Nephron progenitor cell (in vitro differentiated cells): ENCODE data around the gene TIGD3.

Experiments
- DNase-seq: peaks from one replicate; pipeline ENCODE4 v3.0.0; 2021
- H3K27ac Mint-ChIP-seq: 2 replicates; pipeline ENCODE4 v1.8.0; 2021; ENCODE audit warnings: mild to moderate bottlenecking, moderate library complexity, mixed read lengths
- H3K27me3 Mint-ChIP-seq: 2 replicates; pipeline ENCODE4 v1.8.0; 2021; ENCODE audit warnings: mild to moderate bottlenecking, low read depth, mixed read lengths; ENCODE audit not compliant: poor library complexity
- H3K36me3 Mint-ChIP-seq: 2 replicates; pipeline ENCODE4 v1.8.0; 2021; ENCODE audit warnings: low read depth, mixed read lengths
- H3K4me1 Mint-ChIP-seq: 2 replicates; pipeline ENCODE4 v1.8.0; 2021; ENCODE audit warnings: mixed read lengths
- H3K4me3 Mint-ChIP-seq: 2 replicates; pipeline ENCODE4 v1.8.0; 2021; ENCODE audit warnings: mild to moderate bottlenecking, moderate library complexity, mixed read lengths
- H3K9me3 Mint-ChIP-seq: 2 replicates; pipeline ENCODE4 v1.8.0; 2021; ENCODE audit warnings: mild to moderate bottlenecking, moderate library complexity, mixed read lengths
- CTCF ChIP-seq: fragments of 200-600 bp; sonication (generic); IDR thresholded peaks from 2 replicates; pipeline ENCODE4 v1.5.0; 2021; ENCODE audit warnings: antibody characterized with exemption

The TIGD3 gene

GRCh38 chr11:65396769-65397745, 42.5 kb downstream of the TIGD3 start:
- H3K4me1 Mint-ChIP-seq = peaks cover 39% of the 10 kb centered on the region
- H3K27me3 Mint-ChIP-seq = no peaks in the 10 kb centered on the region
- peaks cover 11% of the 10 kb centered on the region for H3K36me3 Mint-ChIP-seq
- H3K27ac Mint-ChIP-seq = peak overlapping the region; percentile 16
- no peaks in the 10 kb centered on the region for H3K9me3 Mint-ChIP-seq
- no peak overlapping the region for H3K4me3 Mint-ChIP-seq
- DNase-seq = no peak
- TF ChIP-seq CTCF = no peak

GRCh38 chr11:65398362-65398910, 43.9 kb downstream of the TIGD3 start:
- Mint-ChIP-seq H3K4me1 (peaks cover 30% of the 10 kb centered on the region), H3K4me3 (no peak overlapping the region), H3K36me3 (peaks cover 16% of the 10 kb centered on the region), H3K27me3 (no peaks in the 10 kb centered on the region), H3K9me3 (no peaks in the 10 kb centered on the region), H3K27ac (no peak overlapping the region)
- no peak for DNase-seq
- TF ChIP-seq CTCF = no peak

GRCh38 chr11:65399249-65399648, 44.7 kb downstream of the TIGD3 start:
- Mint-ChIP-seq H3K4me3 (no peak overlapping the region), H3K27me3 (no peaks in the 10 kb centered on the region), H3K27ac (no peak overlapping the region), H3K4me1 (peaks cover 30% of the 10 kb centered on the region), H3K36me3 (peaks cover 16% of the 10 kb centered on the region), H3K9me3 (no peaks in the 10 kb centered on the region)
- DNase-seq = no peak
- no peak for TF ChIP-seq CTCF

- TF ChIP-seq CTCF = no peak
- H3K27ac Mint-ChIP-seq = no peak overlapping the region
- H3K4me3 Mint-ChIP-seq = no peak overlapping the region
- H3K36me3 Mint-ChIP-seq = peaks cover 16% of the 10 kb centered on the region
- H3K4me1 Mint-ChIP-seq = peaks cover 30% of the 10 kb centered on the region
- no peaks in the 10 kb centered on the region for H3K27me3 Mint-ChIP-seq
- no peak for DNase-seq
- no peaks in the 10 kb centered on the region for H3K9me3 Mint-ChIP-seq
Observed at GRCh38 chr11:65399845-65400244, 45.3 kb downstream of the TIGD3 start.

GRCh38 chr11:65400307-65401072, 45.9 kb downstream of the TIGD3 start:
- Mint-ChIP-seq H3K4me3 (no peak overlapping the region), H3K27ac (no peak overlapping the region), H3K9me3 (no peaks in the 10 kb centered on the region), H3K27me3 (no peaks in the 10 kb centered on the region), H3K36me3 (peaks cover 16% of the 10 kb centered on the region), H3K4me1 (peaks cover 30% of the 10 kb centered on the region)
- TF ChIP-seq CTCF = no peak
- DNase-seq = no peak
